Rectal smooth muscle tissue (tissue), 1 donor: ENCODE measurements around the gene NCBP2.

Experiments used
- H3K27ac ChIP-seq: one replicate; pipeline ENCODE4 v1.7.0; 2013; ENCODE audit warnings: low read depth, low read length, inconsistent platforms
- H3K27me3 ChIP-seq: one replicate; pipeline ENCODE4 v1.7.0; 2013; ENCODE audit warnings: low read length; ENCODE audit not compliant: control insufficient read depth, insufficient read depth
- H3K36me3 ChIP-seq: one replicate; pipeline ENCODE4 v1.7.0; 2013; ENCODE audit warnings: low read length; ENCODE audit not compliant: control insufficient read depth, insufficient read depth
- H3K4me1 ChIP-seq: one replicate; pipeline ENCODE4 v1.7.0; 2013; ENCODE audit warnings: low read length; ENCODE audit not compliant: control insufficient read depth, insufficient read depth
- H3K4me3 ChIP-seq: one replicate; pipeline ENCODE4 v1.7.0; 2013; ENCODE audit warnings: low read length
- H3K9ac ChIP-seq: one replicate; pipeline ENCODE4 v1.7.0; 2013; ENCODE audit warnings: low read length

NCBP2 gene

DNA sequence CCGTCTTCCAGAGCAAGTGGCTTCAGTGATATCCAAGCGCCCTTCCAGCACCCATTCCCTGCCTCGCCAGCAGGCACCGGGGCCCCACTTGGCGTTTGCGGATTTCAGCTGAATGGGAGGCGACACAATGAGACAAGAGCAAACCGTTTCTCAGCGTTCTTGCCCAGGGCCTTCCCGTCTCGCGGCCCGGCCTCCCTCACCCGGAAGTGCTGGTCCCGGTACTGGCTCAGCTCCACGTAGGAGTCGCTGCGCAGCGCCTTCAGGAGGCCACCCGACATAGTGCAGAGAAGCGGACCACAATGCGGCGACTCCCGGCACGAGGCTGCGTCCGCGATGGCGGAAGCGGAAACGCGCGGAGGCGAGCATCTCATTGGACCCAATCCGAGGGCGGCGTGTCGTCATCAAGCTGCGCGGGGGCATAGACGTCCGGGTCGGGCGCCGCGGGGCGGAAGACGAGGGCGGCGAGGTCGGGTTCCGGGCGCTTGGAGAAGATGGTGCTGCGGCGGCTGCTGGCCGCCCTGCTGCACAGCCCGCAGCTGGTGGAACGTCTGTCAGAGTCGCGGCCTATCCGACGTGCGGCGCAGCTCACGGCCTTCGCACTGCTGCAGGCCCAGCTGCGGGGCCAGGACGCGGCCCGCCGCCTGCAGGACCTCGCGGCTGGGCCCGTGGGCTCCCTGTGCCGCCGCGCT is at the start of gene NCBP2:
Gene NCBP2 (minus strand): TSS at position 303 of the 689 bp plus-strand sequence. CDS start 25 bp downstream, at position 278.
- H3K36me3 ChIP-seq, result peaks cover 7% of the 10 kb centered on the region
- peak within 1 kb of the TSS; percentile 75 for H3K27ac ChIP-seq
- H3K27me3 ChIP-seq, result no peaks in the 10 kb centered on the region
- peaks cover 11% of the 10 kb centered on the region for H3K4me1 ChIP-seq
- H3K9ac ChIP-seq, result peak within 1 kb of the TSS; percentile 88
- H3K4me3 ChIP-seq, result peak within 1 kb of the TSS; percentile 69

DNA sequence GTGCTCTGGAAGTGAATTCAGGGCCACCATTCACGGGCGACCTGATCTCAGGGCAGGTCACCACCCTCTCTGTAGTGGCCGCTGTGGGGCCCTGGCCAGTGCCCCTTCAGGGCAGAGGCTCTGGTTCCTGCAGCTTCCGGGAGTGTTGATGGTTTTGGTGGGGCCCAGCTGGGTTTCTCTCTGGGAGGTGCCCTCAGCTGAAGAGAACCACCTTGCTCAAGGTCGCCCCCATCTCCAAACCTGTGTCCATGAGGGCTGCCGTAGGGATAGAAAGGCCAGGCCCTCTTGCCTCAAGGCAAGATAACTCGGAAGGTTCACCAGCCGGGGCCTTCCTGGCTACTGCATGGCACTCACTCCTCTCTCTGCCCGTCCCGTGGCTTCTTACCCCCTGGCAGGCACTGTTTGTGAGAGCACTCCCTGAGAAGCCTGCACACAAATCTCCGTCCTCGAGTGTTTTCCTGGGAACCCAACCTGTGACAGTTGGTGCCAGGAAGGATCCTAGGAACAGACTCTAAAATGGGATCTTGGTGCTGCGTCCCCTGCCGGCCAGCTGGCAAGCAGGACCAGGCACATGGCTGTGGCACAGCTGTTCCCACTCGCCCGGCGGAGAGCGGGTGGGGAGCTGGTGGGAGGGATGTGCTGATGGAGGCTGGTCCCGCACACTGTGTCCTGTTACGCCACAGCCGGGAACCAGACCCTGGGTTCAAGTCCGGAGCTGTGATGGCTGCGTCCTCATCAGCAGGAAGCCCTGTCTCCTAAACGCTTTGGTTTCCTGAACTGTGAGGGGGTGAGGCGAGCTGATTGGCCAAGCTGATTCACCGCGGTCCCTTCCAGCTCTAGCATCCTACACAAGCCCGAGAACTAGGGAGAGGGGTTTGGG is 49.5 kb upstream of the NCBP2 start:
- no peak overlapping the region for H3K27ac ChIP-seq
- no peak overlapping the region for H3K9ac ChIP-seq
- H3K4me3 ChIP-seq, result no peak overlapping the region
- no peaks in the 10 kb centered on the region for H3K36me3 ChIP-seq
- H3K4me1 ChIP-seq, result no peaks in the 10 kb centered on the region
- H3K27me3 ChIP-seq, result no peaks in the 10 kb centered on the region

DNA sequence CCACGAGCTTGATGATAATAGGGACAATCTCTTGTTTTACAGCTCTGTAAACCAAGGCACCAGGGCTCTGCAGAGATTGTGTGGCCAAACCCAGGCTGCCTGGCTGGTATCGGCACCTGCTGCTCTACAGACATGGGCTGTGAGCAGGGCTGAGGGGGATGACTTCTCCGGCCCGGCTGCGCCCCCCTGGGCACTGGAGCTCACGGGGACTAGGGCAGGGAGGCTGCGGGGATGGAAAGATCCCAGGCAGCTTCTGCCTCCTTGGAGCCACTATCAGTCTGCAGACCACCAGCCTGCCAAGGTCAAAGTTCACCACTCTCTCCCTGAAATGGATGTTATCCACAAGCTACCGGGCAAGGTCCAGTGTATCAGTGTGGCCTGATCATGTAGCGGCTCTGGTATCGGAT is 48.3 kb upstream of the NCBP2 start:
- Histone ChIP-seq H3K4me3 (no peak overlapping the region), H3K27me3 (no peaks in the 10 kb centered on the region), H3K27ac (no peak overlapping the region), H3K9ac (no peak overlapping the region), H3K4me1 (no peaks in the 10 kb centered on the region), H3K36me3 (no peaks in the 10 kb centered on the region)

- Histone ChIP-seq H3K4me3 (no peak overlapping the region), H3K9ac (no peak overlapping the region), H3K4me1 (no peaks in the 10 kb centered on the region), H3K27me3 (no peaks in the 10 kb centered on the region), H3K27ac (no peak overlapping the region), H3K36me3 (no peaks in the 10 kb centered on the region)
These were observed 47.5 kb upstream of the NCBP2 start for GRCh38 chr3:196989721-196990262.

DNA sequence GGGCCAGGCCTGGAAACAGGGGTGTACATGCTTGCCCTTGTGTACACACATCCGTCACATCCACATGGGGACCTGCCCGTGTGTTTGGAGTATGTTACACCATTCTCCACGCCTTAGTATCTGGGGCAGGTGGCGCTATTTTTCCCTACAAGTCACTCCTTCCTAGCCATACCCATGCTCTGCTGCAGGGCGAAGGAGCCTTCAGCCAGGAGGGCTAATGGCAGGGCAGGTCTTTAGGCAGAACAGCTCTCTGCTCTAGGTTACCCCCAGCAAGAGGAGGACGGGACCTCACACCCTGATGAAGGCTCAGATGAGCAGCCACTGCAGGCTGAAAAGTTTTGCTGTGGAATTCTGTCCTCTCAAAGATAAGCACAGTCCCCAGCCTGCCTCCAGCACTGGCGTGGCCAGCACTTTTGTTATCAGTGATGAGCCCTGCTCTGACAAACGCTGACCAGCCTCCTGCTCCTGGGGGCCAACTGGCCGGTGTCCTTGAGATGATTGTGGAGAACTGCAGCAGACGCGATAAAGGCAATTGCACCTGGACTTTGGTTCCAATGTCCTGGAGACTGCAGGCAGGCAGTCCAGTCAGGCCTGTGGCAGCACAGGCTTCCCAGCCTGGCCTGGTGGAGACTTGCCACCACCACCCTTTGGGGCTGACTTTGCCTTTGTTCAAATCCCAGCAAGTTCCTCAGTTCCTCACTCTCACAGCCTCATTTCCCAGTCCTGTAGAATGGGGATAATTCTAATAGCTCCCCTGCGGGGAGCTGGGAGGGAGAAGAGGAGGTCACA is 46.1 kb upstream of the NCBP2 start:
- Histone ChIP-seq H3K27me3 (no peaks in the 10 kb centered on the region), H3K4me3 (no peak overlapping the region), H3K36me3 (no peaks in the 10 kb centered on the region), H3K9ac (no peak overlapping the region), H3K4me1 (no peaks in the 10 kb centered on the region), H3K27ac (no peak overlapping the region)

GRCh38 chr3:196987022-196987421 is 44.7 kb upstream of the NCBP2 start:
- no peak overlapping the region for H3K9ac ChIP-seq
- H3K36me3 ChIP-seq, result no peaks in the 10 kb centered on the region
- H3K4me3 ChIP-seq, result no peak overlapping the region
- H3K27me3 ChIP-seq, result no peaks in the 10 kb centered on the region
- H3K4me1 ChIP-seq, result no peaks in the 10 kb centered on the region
- H3K27ac ChIP-seq, result no peak overlapping the region

DNA sequence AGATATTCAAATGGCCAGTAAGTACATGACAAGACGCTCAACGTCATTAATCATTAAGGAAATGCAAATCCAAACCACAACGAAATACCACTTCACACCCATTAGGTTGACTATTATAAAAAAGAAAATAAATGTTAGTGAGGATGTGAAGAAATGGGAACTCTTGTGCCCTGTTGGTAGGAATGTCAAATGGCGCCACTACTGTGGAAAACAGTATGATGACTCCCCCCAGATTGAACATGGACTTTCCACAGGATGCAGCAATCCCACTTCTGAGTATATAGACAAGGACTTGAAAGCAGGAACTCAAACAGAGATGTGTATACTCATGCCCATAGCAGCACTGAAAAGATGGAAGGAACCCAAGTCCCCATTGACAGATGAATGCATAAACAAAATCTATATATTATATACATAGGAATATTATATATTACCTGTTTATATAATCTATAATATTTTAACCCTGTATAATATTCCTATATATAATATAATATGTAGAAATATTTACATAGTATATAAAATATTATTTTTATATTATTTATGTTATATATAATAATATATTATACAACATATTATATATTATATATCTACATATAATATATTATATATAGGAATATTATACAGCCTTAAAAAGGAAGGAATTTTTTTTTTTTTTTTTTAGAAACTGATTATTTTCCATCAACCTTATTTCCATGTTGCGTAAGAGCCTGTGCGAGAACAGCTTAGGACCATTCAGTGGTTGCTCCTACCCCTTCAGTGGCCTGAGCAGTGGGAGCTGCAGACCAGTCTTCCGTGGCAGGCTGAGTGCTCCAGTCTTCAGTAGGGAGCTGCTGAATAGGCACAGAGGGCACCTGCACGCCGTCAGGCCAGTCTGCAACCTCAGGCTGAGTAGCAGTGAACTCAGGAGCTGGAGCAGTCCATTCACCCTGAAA is 43.9 kb upstream of the NCBP2 start:
- H3K4me1 ChIP-seq, result no peaks in the 10 kb centered on the region
- no peak overlapping the region for H3K27ac ChIP-seq
- no peaks in the 10 kb centered on the region for H3K36me3 ChIP-seq
- H3K4me3 ChIP-seq, result no peak overlapping the region
- no peak overlapping the region for H3K9ac ChIP-seq
- H3K27me3 ChIP-seq, result no peaks in the 10 kb centered on the region

DNA sequence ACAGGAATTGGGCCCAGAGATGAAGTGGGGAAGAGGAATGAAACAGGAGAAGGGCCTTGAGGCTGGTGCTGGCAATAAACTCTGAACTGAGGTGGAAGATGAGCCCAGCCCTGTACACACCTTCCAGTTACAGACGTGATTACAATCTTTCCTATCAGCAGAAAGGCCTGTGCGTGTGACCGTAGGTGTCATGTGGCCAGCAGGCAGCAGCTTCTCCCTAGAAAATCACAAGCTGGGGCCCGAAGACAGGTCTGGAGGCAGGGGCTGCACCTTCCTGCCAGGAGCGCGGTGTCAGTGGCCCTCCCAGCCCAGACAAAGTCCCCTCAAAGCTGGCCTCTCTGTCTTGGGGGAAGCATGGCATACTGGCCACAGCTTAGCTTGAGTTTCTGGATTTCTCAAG is 43.0 kb upstream of the NCBP2 start:
- Histone ChIP-seq H3K27me3 (no peaks in the 10 kb centered on the region), H3K4me3 (no peak overlapping the region), H3K4me1 (no peaks in the 10 kb centered on the region), H3K9ac (no peak overlapping the region), H3K36me3 (no peaks in the 10 kb centered on the region), H3K27ac (no peak overlapping the region)

- no peak overlapping the region for H3K9ac ChIP-seq
- H3K4me1 ChIP-seq, result no peaks in the 10 kb centered on the region
- no peak overlapping the region for H3K27ac ChIP-seq
- H3K36me3 ChIP-seq, result no peaks in the 10 kb centered on the region
- no peaks in the 10 kb centered on the region for H3K27me3 ChIP-seq
- no peak overlapping the region for H3K4me3 ChIP-seq
These were observed 40.9 kb upstream of the NCBP2 start for GRCh38 chr3:196983186-196983585.

- Histone ChIP-seq H3K27ac (no peak overlapping the region), H3K36me3 (no peaks in the 10 kb centered on the region), H3K27me3 (no peaks in the 10 kb centered on the region), H3K4me1 (no peaks in the 10 kb centered on the region), H3K4me3 (no peak overlapping the region), H3K9ac (no peak overlapping the region)
These were observed 39.3 kb upstream of the NCBP2 start for GRCh38 chr3:196981657-196982056.

DNA sequence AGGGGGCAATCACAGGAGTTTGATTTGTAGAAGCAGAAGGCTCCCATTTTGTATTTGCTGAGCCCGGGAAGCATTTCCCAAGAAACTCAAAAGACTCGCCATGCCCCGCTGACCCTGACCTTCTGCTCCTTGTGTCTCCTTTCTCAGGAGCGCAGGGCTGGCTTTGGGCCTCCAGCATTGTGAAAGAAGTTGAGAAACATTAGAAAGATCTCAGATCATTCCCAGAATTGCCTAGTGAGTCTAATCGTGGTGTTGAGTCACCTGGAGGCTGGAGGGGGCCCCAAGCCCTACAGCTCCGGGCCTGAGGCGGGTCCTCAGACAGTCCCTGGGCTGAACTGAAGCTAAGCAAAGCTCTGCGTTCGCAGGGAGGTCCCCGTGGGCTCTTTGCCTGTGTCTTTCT is 37.2 kb upstream of the NCBP2 start:
- Histone ChIP-seq H3K4me1 (no peaks in the 10 kb centered on the region), H3K4me3 (no peak overlapping the region), H3K27ac (no peak overlapping the region), H3K9ac (no peak overlapping the region), H3K27me3 (no peaks in the 10 kb centered on the region), H3K36me3 (no peaks in the 10 kb centered on the region)
